Measurements from ENCODE around the gene TPK1. TPM values are rescaled to one million over a fixed set of nuclear protein-coding genes. Genes with fewer than 3 reads are reported as not detected.

TPK1 gene
- total RNA-seq, 1 donor from 2014 or later: 7.6 TPM

DNA sequence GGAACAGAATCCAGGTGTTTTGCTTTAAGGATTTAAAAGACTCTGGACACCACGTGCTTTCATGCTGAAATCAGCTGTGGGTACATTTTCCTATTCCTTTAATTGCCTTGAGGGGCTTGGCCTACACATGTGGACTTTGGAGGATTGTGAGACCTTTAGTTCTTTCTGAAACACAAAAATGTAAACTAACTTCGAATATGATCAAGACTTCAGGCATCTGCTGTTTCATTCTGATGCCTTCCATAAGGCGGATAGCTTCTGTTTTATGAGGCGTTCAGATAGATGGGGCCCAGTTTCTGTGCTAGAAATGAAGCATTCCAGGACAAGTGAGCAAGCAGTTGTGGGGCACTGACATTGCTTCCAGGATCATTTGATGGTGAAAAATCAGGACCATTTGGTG, 430.9 kb downstream of the TPK1 start:
- TF ChIP-seq, protein P1, sequence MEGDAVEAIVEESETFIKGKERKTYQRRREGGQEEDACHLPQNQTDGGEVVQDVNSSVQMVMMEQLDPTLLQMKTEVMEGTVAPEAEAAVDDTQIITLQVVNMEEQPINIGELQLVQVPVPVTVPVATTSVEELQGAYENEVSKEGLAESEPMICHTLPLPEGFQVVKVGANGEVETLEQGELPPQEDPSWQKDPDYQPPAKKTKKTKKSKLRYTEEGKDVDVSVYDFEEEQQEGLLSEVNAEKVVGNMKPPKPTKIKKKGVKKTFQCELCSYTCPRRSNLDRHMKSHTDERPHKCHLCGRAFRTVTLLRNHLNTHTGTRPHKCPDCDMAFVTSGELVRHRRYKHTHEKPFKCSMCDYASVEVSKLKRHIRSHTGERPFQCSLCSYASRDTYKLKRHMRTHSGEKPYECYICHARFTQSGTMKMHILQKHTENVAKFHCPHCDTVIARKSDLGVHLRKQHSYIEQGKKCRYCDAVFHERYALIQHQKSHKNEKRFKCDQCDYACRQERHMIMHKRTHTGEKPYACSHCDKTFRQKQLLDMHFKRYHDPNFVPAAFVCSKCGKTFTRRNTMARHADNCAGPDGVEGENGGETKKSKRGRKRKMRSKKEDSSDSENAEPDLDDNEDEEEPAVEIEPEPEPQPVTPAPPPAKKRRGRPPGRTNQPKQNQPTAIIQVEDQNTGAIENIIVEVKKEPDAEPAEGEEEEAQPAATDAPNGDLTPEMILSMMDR (IDR thresholded peaks at IDR 0.05): no peak
- H3K9me3 ChIP-seq: no peaks in the 10 kb centered on the region
- no peak for ATAC-seq
- no peaks in the 10 kb centered on the region for H3K36me3 ChIP-seq
- no peak overlapping the region for H3K27ac ChIP-seq
- intact Hi-C loops (cut with DNase I): no loop called here
- no peak overlapping the region for H3K4me3 ChIP-seq
- no peaks in the 10 kb centered on the region for H3K27me3 ChIP-seq
- no peaks in the 10 kb centered on the region for H3K4me1 ChIP-seq
- DNase-seq: no peak

DNA sequence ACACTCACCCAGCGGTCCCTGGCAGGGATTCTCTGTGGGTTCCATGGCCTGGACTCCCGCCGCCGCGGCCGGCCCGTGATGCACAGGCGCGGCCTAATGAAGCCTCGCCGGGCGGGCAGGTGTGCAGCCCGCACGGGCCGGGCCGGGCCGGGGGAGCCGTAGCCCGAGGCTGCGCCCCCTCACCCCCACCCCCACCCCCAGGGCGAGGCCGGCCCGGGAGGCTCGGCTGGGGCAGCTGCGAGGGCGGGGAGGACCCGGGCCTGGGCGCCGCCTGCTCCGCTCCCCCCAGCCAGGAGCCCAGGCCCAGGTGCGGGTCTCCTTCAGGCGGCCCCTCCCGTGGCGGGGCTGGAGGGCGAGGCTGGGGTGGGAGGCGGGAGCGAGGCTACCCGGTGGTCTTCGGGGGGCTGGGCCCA, 432.2 kb downstream of the TPK1 start, which contains the start of gene NOBOX:
TSS of gene NOBOX (minus strand) at position 45 of the 413 bp plus-strand sequence.
- no peaks in the 10 kb centered on the region for H3K27me3 ChIP-seq
- H3K9me3 ChIP-seq: no peaks in the 10 kb centered on the region
- no peaks in the 10 kb centered on the region for H3K4me1 ChIP-seq
- intact Hi-C loops (cut with DNase I): no loop called here
- H3K27ac ChIP-seq: no peak within 1 kb of the TSS
- no peak for DNase-seq
- no peaks in the 10 kb centered on the region for H3K36me3 ChIP-seq
- H3K4me3 ChIP-seq: no peak within 1 kb of the TSS
- ATAC-seq: peak; percentile 5
- TF ChIP-seq, protein P1 (IDR thresholded peaks at IDR 0.05): no peak

DNA sequence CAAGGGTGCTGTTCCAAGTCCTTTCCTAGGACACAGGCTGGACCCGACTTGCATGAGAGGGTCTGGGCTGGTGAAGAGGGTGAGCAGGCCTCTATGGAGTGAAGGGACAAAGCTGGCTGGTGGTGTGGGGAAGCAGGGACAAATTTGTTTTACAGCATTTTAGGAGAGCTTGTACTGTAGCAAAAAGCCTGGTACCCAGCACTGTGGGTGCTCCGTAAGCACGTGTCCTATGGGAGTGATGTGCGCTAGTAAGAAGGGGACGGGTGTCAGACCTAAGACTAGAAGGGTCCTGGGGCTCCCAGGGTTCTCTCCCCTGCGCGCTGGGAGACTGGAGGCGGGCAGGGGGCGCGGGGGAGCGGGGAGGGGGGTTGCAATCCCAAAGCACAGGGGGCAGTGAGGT, 432.8 kb downstream of the TPK1 start:
- H3K4me3 ChIP-seq: no peak overlapping the region

More for the DNA sequence above, 432.8 kb downstream of the TPK1 start:
- ATAC-seq (no peak), DNase-seq (no peak)
- intact Hi-C loops (cut with DNase I): no loop called here
- Histone ChIP-seq H3K9me3 (no peaks in the 10 kb centered on the region), H3K4me1 (no peaks in the 10 kb centered on the region), H3K27me3 (no peaks in the 10 kb centered on the region), H3K27ac (no peak overlapping the region), H3K36me3 (no peaks in the 10 kb centered on the region)
- TF ChIP-seq, protein P1 (IDR thresholded peaks at IDR 0.05): no peak

Data from upper lobe of right lung (tissue), 1 donor.